A549 (cell line): ENCODE data around the gene TMCC2. TPM values are rescaled to one million over a fixed set of nuclear protein-coding genes. Genes with fewer than 3 reads are reported as not detected.

Experiments used
- ATAC-seq, 2 experiments: fragments of 200-7000 bp in 1 of 2; fragments of >200 bp in 1 of 2; cut with Nextera tagmentation in 1 of 2; cut with Tn5 transposase in 1 of 2; 3 replicates each; pipeline versions ENCODE4 v1.8.0 to v1.9.1; 2018 to 2020; ENCODE audit warnings: mild to moderate bottlenecking in 1 of 2, moderate library complexity in 1 of 2
- CTCF ChIA-PET: fragments of 300-600 bp; sonication (Branson Sonifier 250); formaldehyde crosslinking; extraction: SDS; loops from one replicate; lab custom pipeline; 2021; ENCODE audit warnings: antibody characterized with exemption, inconsistent platforms; lab: Yijun Ruan, JAX
- POLR2A ChIA-PET: fragments of 350-600 bp; formaldehyde crosslinking; extraction: SDS; loops from one replicate; lab custom pipeline; 2021; ENCODE audit warnings: antibody characterized with exemption, inconsistent platforms; lab: Yijun Ruan, JAX
- DNase-seq, 2 experiments: peaks; one replicate each; pipeline versions ENCODE4 v3.0.0 to v3.0.0-alpha.2; 2011 to 2016; ENCODE audit warnings: low read depth in 1 of 2, low spot score in 1 of 2
- FAIRE-seq: peaks from 2 replicates; lab custom pipeline; 2011; peaks lifted over from hg19 to GRCh38; lab: Jason Lieb, UNC
- H3K27ac ChIP-seq, 2 experiments: fragments of >200 bp; sonication (Bioruptor Twin); formaldehyde crosslinking; 3 replicates each; pipeline ENCODE4 v1.5.1; 2016 to 2017
- H3K4me1 ChIP-seq: fragments of >200 bp; sonication (Bioruptor Twin); formaldehyde crosslinking; 3 replicates; pipeline ENCODE4 v1.6.1; 2016
- H3K4me2 ChIP-seq: fragments of >200 bp; sonication (Bioruptor Twin); formaldehyde crosslinking; 3 replicates; pipeline ENCODE4 v1.6.1; 2016
- H3K4me3 ChIP-seq: fragments of >200 bp; sonication (Bioruptor Twin); formaldehyde crosslinking; 3 replicates; pipeline ENCODE4 v1.5.1; 2016
- H3K9me3 ChIP-seq: fragments of >200 bp; sonication (Bioruptor Twin); formaldehyde crosslinking; 3 replicates; pipeline ENCODE4 v1.6.1; 2016
- BCL3 ChIP-seq: fragments of >200 bp; sonication (Bioruptor Twin); formaldehyde crosslinking; IDR thresholded peaks from 3 replicates; pipeline ENCODE4 v1.6.1; 2016
- BHLHE40 ChIP-seq: IDR thresholded peaks from 2 replicates; pipeline ENCODE4 v1.6.1; 2012; ENCODE audit warnings: low read depth, low read length, inconsistent platforms
- CBX2 ChIP-seq: fragments of 200-600 bp; sonication (generic); IDR thresholded peaks from 2 replicates; pipeline ENCODE4 v1.6.1; 2016; ENCODE audit warnings: low read depth, mild to moderate bottlenecking, borderline replicate concordance
- CBX8 ChIP-seq: fragments of 200-600 bp; sonication (generic); IDR thresholded peaks from 2 replicates; pipeline ENCODE4 v1.6.1; 2016
- CHD2 ChIP-seq: fragments of 150-350 bp; IDR thresholded peaks from 2 replicates; pipeline ENCODE4 v1.6.1; 2014; ENCODE audit warnings: low read length; ENCODE audit not compliant: partially characterized antibody
- EHMT2 ChIP-seq: fragments of 200-600 bp; sonication (generic); IDR thresholded peaks from 2 replicates; pipeline ENCODE4 v1.6.1; 2016; ENCODE audit warnings: antibody characterized with exemption, low read depth, mild to moderate bottlenecking, moderate library complexity
- EP300 ChIP-seq, 2 experiments: fragments of >200 bp; sonication (Bioruptor Twin); formaldehyde crosslinking; IDR thresholded peaks; 2 replicates in 1 of 2; 3 replicates in 1 of 2; pipeline ENCODE4 v1.6.1; 2016 to 2017
- ESRRA ChIP-seq: fragments of 150-350 bp; IDR thresholded peaks from 2 replicates; pipeline ENCODE4 v1.6.1; 2014; ENCODE audit warnings: mild to moderate bottlenecking, low read length, borderline replicate concordance
- FOSB ChIP-seq: fragments of 250-450 bp; sonication (Bioruptor Pico); IDR thresholded peaks from 2 replicates; pipeline ENCODE4 v1.5.0; 2020; ENCODE audit warnings: mild to moderate bottlenecking, moderate library complexity
- GATA3 ChIP-seq: IDR thresholded peaks from 2 replicates; pipeline ENCODE4 v1.6.1; 2012; ENCODE audit warnings: borderline replicate concordance
- HDAC2 ChIP-seq: fragments of 200-600 bp; sonication (generic); IDR thresholded peaks from 2 replicates; pipeline ENCODE4 v1.6.1; 2016
- HEYL ChIP-seq: fragments of 250-450 bp; sonication (Bioruptor Pico); IDR thresholded peaks from 2 replicates; pipeline ENCODE4 v1.8.0; 2021; ENCODE audit warnings: mild to moderate bottlenecking, moderate library complexity
- JUN ChIP-seq, 2 experiments: fragments of >200 bp; sonication (Bioruptor Twin); formaldehyde crosslinking; IDR thresholded peaks; 2 replicates in 1 of 2; 3 replicates in 1 of 2; pipeline ENCODE4 v1.6.1; 2016 to 2017
- MAZ ChIP-seq: fragments of 150-350 bp; IDR thresholded peaks from 2 replicates; pipeline ENCODE4 v1.6.1; 2014; ENCODE audit warnings: antibody characterized with exemption, low read depth, low read length, borderline replicate concordance
- MYC ChIP-seq: IDR thresholded peaks from 2 replicates; pipeline ENCODE4 v1.6.1; 2012; ENCODE audit warnings: mild to moderate bottlenecking, inconsistent platforms, low read length, improper control_type of control experiment, borderline replicate concordance
- NFE2L2 ChIP-seq: fragments of 150-350 bp; conservative IDR thresholded peaks from 2 replicates; pipeline ENCODE4 v1.6.1; 2014; ENCODE audit warnings: low read length
- PHF8 ChIP-seq: fragments of 200-600 bp; sonication (generic); IDR thresholded peaks from 2 replicates; pipeline ENCODE4 v1.6.1; 2016; ENCODE audit warnings: low read depth, mild to moderate bottlenecking, antibody characterized with exemption, moderate library complexity, borderline replicate concordance
- POLR2A ChIP-seq: IDR thresholded peaks from 2 replicates; pipeline ENCODE4 v1.6.1; 2012; ENCODE audit warnings: mild to moderate bottlenecking, low read length
- RAD21 ChIP-seq, 2 experiments: fragments of >200 bp in 1 of 2; sonication (Bioruptor Twin) in 1 of 2; formaldehyde crosslinking in 1 of 2; IDR thresholded peaks in 1 of 2; conservative IDR thresholded peaks in 1 of 2; 2 replicates in 1 of 2; 3 replicates in 1 of 2; pipeline ENCODE4 v1.6.1; 2012 to 2018; ENCODE audit warnings: inconsistent platforms in 1 of 2
- RNF2 ChIP-seq: fragments of 200-600 bp; sonication (generic); IDR thresholded peaks from 2 replicates; pipeline ENCODE4 v1.6.1; 2016; ENCODE audit warnings: low read depth, mild to moderate bottlenecking, antibody characterized with exemption, moderate library complexity, borderline replicate concordance
- SREBF2 ChIP-seq: fragments of 450-650 bp; IDR thresholded peaks from 2 replicates; pipeline ENCODE4 v1.6.1; 2014; ENCODE audit warnings: mild to moderate bottlenecking, moderate library complexity
- WGBS: methylation state at CpG from one replicate; pipeline ENCODE4 v1.1.6; 2017; ENCODE audit errors: missing lambda C conversion rate; 5-methylcytosine and 5-hydroxymethylcytosine counted together
- polyA plus RNA-seq, 4 experiments: library from polyadenylated mRNA; depleted of rRNA in 3 of 4; stranded (reverse); fragments of >200 nt; fragmentation: RNase III in 1 of 4; extraction: RNeasy Plus Mini Kit Qiagen cat#74134 plus additional on column Dnase treatment in 1 of 4; gene quantifications; 2 replicates in 3 of 4; 3 replicates in 1 of 4; pipeline ENCODE4 v1.2.3, GENCODE V29; 2011 to 2017
- TF ChIP-seq, protein P1 (sequence below): fragments of 150-350 bp; IDR thresholded peaks from 2 replicates; pipeline ENCODE4 v1.6.1; 2014; ENCODE audit warnings: low read depth, mild to moderate bottlenecking, low read length
- TF ChIP-seq, protein P2 (sequence below): fragments of 250-450 bp; sonication (Bioruptor Pico); IDR thresholded peaks from 2 replicates; pipeline ENCODE4 v1.5.0; 2021; ENCODE audit warnings: mild to moderate bottlenecking, moderate library complexity, borderline replicate concordance
- TF ChIP-seq, protein P3 (sequence below): fragments of 450-650 bp; IDR thresholded peaks from 2 replicates; pipeline ENCODE4 v1.6.1; 2014; ENCODE audit warnings: antibody characterized with exemption
- TF ChIP-seq, protein P4 (sequence below): fragments of 200-600 bp; sonication (generic); IDR thresholded peaks from 2 replicates; pipeline ENCODE4 v1.6.1; 2016; ENCODE audit warnings: antibody characterized with exemption, mild to moderate bottlenecking, moderate library complexity

Gene TMCC2
- polyA plus RNA-seq, 2 of the 4 experiments (the other 2 are of a cell fraction) = 1.7 to 3.2 TPM

GRCh38 chr1:205240118-205240517 is 12.4 kb downstream of the TMCC2 start:
- ATAC-seq (no peak), DNase-seq (no peak), FAIRE-seq (no peak)
- H3K4me3 ChIP-seq = no peak overlapping the region
- no peak overlapping the region for H3K27ac ChIP-seq
- no peaks in the 10 kb centered on the region for H3K9me3 ChIP-seq
- H3K4me2 ChIP-seq = no peak overlapping the region
- 96% methylated on average over 6 of the region's 6 CpGs for WGBS
- CTCF ChIA-PET = interaction anchor here (0.9 to 53.3 kb wide), 6 partner anchors 11 to 251 kb away, joined by 4 to 1139 read pairs (median 8); partner anchors contain the start of gene TMCC2
- H3K4me1 ChIP-seq = no peaks in the 10 kb centered on the region
- POLR2A ChIA-PET = no interaction called here
- no peak for TF ChIP-seq CBX2
- no peak for TF ChIP-seq CBX8
- no peak for TF ChIP-seq PHF8
- no peak for TF ChIP-seq GATA3
- no peak for TF ChIP-seq NFE2L2
- no peak for TF ChIP-seq SREBF2
- TF ChIP-seq RNF2 = no peak
- no peak for TF ChIP-seq BCL3
- no peak for TF ChIP-seq HDAC2
- TF ChIP-seq, protein P1, sequence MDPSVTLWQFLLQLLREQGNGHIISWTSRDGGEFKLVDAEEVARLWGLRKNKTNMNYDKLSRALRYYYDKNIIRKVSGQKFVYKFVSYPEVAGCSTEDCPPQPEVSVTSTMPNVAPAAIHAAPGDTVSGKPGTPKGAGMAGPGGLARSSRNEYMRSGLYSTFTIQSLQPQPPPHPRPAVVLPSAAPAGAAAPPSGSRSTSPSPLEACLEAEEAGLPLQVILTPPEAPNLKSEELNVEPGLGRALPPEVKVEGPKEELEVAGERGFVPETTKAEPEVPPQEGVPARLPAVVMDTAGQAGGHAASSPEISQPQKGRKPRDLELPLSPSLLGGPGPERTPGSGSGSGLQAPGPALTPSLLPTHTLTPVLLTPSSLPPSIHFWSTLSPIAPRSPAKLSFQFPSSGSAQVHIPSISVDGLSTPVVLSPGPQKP = no peak
- TF ChIP-seq CHD2 = no peak
- no peak for TF ChIP-seq ESRRA
- no peak for TF ChIP-seq EP300 (IDR thresholded peaks at IDR 0.05)

DNA sequence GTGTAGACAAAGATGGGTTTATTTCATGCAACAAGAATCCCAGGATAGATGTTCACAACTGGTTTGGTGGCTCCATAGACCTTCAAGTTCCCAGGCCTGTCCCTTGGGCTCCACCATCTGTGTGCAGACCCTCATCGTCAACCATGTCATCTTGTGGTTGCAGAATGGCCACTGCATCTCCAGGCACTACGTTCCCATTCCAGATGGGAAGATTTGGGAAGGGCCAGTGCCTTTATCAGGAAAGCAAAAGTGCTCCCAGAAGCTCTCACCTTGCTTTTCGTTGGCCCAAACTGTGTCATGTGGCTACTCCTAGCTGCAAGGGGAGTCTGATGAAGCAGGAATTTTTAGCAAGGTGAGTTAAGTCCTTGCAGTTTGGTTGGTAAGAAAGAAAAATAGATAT is 12.8 kb downstream of the TMCC2 start:
- no peaks in the 10 kb centered on the region for H3K9me3 ChIP-seq
- no peak for DNase-seq
- H3K4me2 ChIP-seq = no peak overlapping the region
- WGBS = 36% methylated on average over 3 of the region's 3 CpGs
- H3K27ac ChIP-seq = no peak overlapping the region
- TF ChIP-seq BCL3 = no peak
- no peak for TF ChIP-seq MYC
- TF ChIP-seq, protein P2, sequence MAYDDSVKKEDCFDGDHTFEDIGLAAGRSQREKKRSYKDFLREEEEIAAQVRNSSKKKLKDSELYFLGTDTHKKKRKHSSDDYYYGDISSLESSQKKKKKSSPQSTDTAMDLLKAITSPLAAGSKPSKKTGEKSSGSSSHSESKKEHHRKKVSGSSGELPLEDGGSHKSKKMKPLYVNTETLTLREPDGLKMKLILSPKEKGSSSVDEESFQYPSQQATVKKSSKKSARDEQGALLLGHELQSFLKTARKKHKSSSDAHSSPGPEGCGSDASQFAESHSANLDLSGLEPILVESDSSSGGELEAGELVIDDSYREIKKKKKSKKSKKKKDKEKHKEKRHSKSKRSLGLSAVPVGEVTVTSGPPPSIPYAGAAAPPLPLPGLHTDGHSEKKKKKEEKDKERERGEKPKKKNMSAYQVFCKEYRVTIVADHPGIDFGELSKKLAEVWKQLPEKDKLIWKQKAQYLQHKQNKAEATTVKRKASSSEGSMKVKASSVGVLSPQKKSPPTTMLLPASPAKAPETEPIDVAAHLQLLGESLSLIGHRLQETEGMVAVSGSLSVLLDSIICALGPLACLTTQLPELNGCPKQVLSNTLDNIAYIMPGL = no peak
- TF ChIP-seq, protein P3, sequence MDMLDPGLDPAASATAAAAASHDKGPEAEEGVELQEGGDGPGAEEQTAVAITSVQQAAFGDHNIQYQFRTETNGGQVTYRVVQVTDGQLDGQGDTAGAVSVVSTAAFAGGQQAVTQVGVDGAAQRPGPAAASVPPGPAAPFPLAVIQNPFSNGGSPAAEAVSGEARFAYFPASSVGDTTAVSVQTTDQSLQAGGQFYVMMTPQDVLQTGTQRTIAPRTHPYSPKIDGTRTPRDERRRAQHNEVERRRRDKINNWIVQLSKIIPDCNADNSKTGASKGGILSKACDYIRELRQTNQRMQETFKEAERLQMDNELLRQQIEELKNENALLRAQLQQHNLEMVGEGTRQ = no peak
- TF ChIP-seq RAD21 (conservative IDR thresholded peaks at IDR 0.05 in 1 of 2, IDR thresholded peaks at IDR 0.05 in 1 of 2) = no peak
- no peak for TF ChIP-seq CBX2
- no peak for TF ChIP-seq SREBF2
- TF ChIP-seq CBX8 = no peak
- TF ChIP-seq BHLHE40 = no peak
- TF ChIP-seq NFE2L2 = no peak
- no peak for TF ChIP-seq POLR2A
- TF ChIP-seq, protein P4, sequence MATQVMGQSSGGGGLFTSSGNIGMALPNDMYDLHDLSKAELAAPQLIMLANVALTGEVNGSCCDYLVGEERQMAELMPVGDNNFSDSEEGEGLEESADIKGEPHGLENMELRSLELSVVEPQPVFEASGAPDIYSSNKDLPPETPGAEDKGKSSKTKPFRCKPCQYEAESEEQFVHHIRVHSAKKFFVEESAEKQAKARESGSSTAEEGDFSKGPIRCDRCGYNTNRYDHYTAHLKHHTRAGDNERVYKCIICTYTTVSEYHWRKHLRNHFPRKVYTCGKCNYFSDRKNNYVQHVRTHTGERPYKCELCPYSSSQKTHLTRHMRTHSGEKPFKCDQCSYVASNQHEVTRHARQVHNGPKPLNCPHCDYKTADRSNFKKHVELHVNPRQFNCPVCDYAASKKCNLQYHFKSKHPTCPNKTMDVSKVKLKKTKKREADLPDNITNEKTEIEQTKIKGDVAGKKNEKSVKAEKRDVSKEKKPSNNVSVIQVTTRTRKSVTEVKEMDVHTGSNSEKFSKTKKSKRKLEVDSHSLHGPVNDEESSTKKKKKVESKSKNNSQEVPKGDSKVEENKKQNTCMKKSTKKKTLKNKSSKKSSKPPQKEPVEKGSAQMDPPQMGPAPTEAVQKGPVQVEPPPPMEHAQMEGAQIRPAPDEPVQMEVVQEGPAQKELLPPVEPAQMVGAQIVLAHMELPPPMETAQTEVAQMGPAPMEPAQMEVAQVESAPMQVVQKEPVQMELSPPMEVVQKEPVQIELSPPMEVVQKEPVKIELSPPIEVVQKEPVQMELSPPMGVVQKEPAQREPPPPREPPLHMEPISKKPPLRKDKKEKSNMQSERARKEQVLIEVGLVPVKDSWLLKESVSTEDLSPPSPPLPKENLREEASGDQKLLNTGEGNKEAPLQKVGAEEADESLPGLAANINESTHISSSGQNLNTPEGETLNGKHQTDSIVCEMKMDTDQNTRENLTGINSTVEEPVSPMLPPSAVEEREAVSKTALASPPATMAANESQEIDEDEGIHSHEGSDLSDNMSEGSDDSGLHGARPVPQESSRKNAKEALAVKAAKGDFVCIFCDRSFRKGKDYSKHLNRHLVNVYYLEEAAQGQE = no peak
- no peak for TF ChIP-seq EHMT2
- TF ChIP-seq JUN (IDR thresholded peaks at IDR 0.05) = no peak
- no peak for TF ChIP-seq PHF8
- TF ChIP-seq HEYL (CRISPR knock-in tag) = no peak
- TF ChIP-seq CHD2 = no peak
- TF ChIP-seq FOSB (CRISPR knock-in tag) = no peak
- no peak for TF ChIP-seq MAZ
- no peak for ATAC-seq
- ChIA-PET CTCF (interaction anchor here (1.0 to 53.3 kb wide), 5 partner anchors 12 to 253 kb away, joined by 3 to 1139 read pairs (median 11); partner anchors contain the start of gene TMCC2), POLR2A (no interaction called here)
- no peak for FAIRE-seq
- H3K4me1 ChIP-seq = no peaks in the 10 kb centered on the region
- H3K4me3 ChIP-seq = no peak overlapping the region
